ENCODE measurements around the gene KANK2. TPM values are rescaled to one million over a fixed set of nuclear protein-coding genes. Genes with fewer than 3 reads are reported as not detected.

The KANK2 gene
- total RNA-seq, 1 donor from 2014 or later = 42.9 TPM

- no peaks in the 10 kb centered on the region for H3K36me3 ChIP-seq (ENCODE audit: control insufficient read depth, insufficient read depth, low read length)
- H3K27me3 ChIP-seq (ENCODE audit: control insufficient read depth, insufficient read depth, low read length) = no peaks in the 10 kb centered on the region
- no peak overlapping the region for H3K4me3 ChIP-seq (ENCODE audit: low read depth, low read length)
- no peak for DNase-seq (ENCODE audit: low read depth)
- TF ChIP-seq CTCF (IDR thresholded peaks at IDR 0.05; ENCODE audit: insufficient read depth, low read length, poor library complexity, severe bottlenecking) = no peak
Measured at GRCh38 chr19:11221082-11221598, 23.8 kb upstream of the KANK2 start.

GRCh38 chr19:11214387-11214786 lies 17.0 kb upstream of the KANK2 start:
- DNase-seq (ENCODE audit: low read depth) = no peak
- H3K36me3 ChIP-seq (ENCODE audit: control insufficient read depth, insufficient read depth, low read length) = peaks cover 3% of the 10 kb centered on the region
- H3K4me3 ChIP-seq (ENCODE audit: low read depth, low read length) = no peak overlapping the region
- no peaks in the 10 kb centered on the region for H3K27me3 ChIP-seq (ENCODE audit: control insufficient read depth, insufficient read depth, low read length)
- no peak for TF ChIP-seq CTCF (IDR thresholded peaks at IDR 0.05; ENCODE audit: insufficient read depth, low read length, poor library complexity, severe bottlenecking)

GRCh38 chr19:11210656-11210928 lies 13.2 kb upstream of the KANK2 start:
- no peak for TF ChIP-seq CTCF (IDR thresholded peaks at IDR 0.05; ENCODE audit: insufficient read depth, low read length, poor library complexity, severe bottlenecking)
- peaks cover 3% of the 10 kb centered on the region for H3K36me3 ChIP-seq (ENCODE audit: control insufficient read depth, insufficient read depth, low read length)
- H3K4me3 ChIP-seq (ENCODE audit: low read depth, low read length) = no peak overlapping the region

GRCh38 chr19:11209839-11210655 lies 12.7 kb upstream of the KANK2 start:
- no peak overlapping the region for H3K4me3 ChIP-seq (ENCODE audit: low read depth, low read length)
- H3K27me3 ChIP-seq (ENCODE audit: control insufficient read depth, insufficient read depth, low read length) = no peaks in the 10 kb centered on the region
- DNase-seq (ENCODE audit: low read depth) = no peak
- TF ChIP-seq CTCF (IDR thresholded peaks at IDR 0.05; ENCODE audit: insufficient read depth, low read length, poor library complexity, severe bottlenecking) = no peak
- peaks cover 3% of the 10 kb centered on the region for H3K36me3 ChIP-seq (ENCODE audit: control insufficient read depth, insufficient read depth, low read length)

More at GRCh38 chr19:11210656-11210928, 13.2 kb upstream of the KANK2 start:
- H3K27me3 ChIP-seq (ENCODE audit: control insufficient read depth, insufficient read depth, low read length) = no peaks in the 10 kb centered on the region
- DNase-seq (ENCODE audit: low read depth) = no peak

- no peak overlapping the region for H3K4me3 ChIP-seq (ENCODE audit: low read depth, low read length)
- no peak for DNase-seq (ENCODE audit: low read depth)
- no peaks in the 10 kb centered on the region for H3K27me3 ChIP-seq (ENCODE audit: control insufficient read depth, insufficient read depth, low read length)
- peaks cover 2% of the 10 kb centered on the region for H3K36me3 ChIP-seq (ENCODE audit: control insufficient read depth, insufficient read depth, low read length)
- no peak for TF ChIP-seq CTCF (IDR thresholded peaks at IDR 0.05; ENCODE audit: insufficient read depth, low read length, poor library complexity, severe bottlenecking)
Measured at GRCh38 chr19:11208561-11209471, 11.5 kb upstream of the KANK2 start.

Data from kidney epithelial cell (primary cell).